Measurements from ENCODE around the gene AIF1L.

GRCh38 chr9:131048820-131049219 lies 47.5 kb upstream of the AIF1L start:
- no peak for TF ChIP-seq CTCF (conservative IDR thresholded peaks at IDR 0.05; ENCODE audit: low read depth, low read length)
- no peak for TF ChIP-seq EZH2 (IDR thresholded peaks at IDR 0.05; ENCODE audit: borderline replicate concordance, low read depth, low read length, poor library complexity, severe bottlenecking)

Data from A673 (cell line).